SK-N-SH treated with all-trans-retinoic acid at 6 μM for 48 hours (cell line): ENCODE data around the gene ADAP1.

Source experiments
- ATAC-seq: fragments of 200-7000 bp; cut with Tn5 transposase; 3 replicates; pipeline ENCODE4 v1.9.1; 2020; ENCODE audit warnings: mild to moderate bottlenecking, moderate library complexity
- BACH2 ChIP-seq: fragments of 250-450 bp; sonication (Bioruptor Pico); IDR thresholded peaks from 2 replicates; pipeline ENCODE4 v1.9.0; 2021; ENCODE audit warnings: mild to moderate bottlenecking, borderline replicate concordance
- CSDC2 ChIP-seq: fragments of 250-450 bp; sonication (Bioruptor Pico); IDR thresholded peaks from 2 replicates; pipeline ENCODE4 v1.5.0; 2020; ENCODE audit warnings: mild to moderate bottlenecking, moderate library complexity
- ESRRG ChIP-seq: fragments of 250-450 bp; sonication (Bioruptor Pico); IDR thresholded peaks from 2 replicates; pipeline ENCODE4 v1.6.1; 2021; ENCODE audit warnings: mild to moderate bottlenecking
- RARB ChIP-seq: fragments of 250-450 bp; sonication (Bioruptor Pico); IDR thresholded peaks from 2 replicates; pipeline ENCODE4 v1.8.0; 2021; ENCODE audit warnings: mild to moderate bottlenecking, moderate library complexity
- SNAI2 ChIP-seq: fragments of 250-450 bp; sonication (Bioruptor Pico); IDR thresholded peaks from 2 replicates; pipeline ENCODE4 v1.5.0; 2020; ENCODE audit warnings: mild to moderate bottlenecking, moderate library complexity
- TCF4 ChIP-seq: fragments of 250-450 bp; sonication (Bioruptor Pico); IDR thresholded peaks from 2 replicates; pipeline ENCODE4 v1.8.0; 2021; ENCODE audit warnings: mild to moderate bottlenecking, moderate library complexity, borderline replicate concordance
- TOX ChIP-seq: fragments of 250-450 bp; sonication (Bioruptor Pico); IDR thresholded peaks from 2 replicates; pipeline ENCODE4 v1.8.0; 2021; ENCODE audit warnings: mild to moderate bottlenecking, moderate library complexity, borderline replicate concordance
- ZC3H10 ChIP-seq: fragments of 250-450 bp; sonication (Bioruptor Pico); IDR thresholded peaks from 2 replicates; pipeline ENCODE4 v1.5.1; 2021; ENCODE audit warnings: mild to moderate bottlenecking, moderate library complexity
- ZFP30 ChIP-seq: fragments of 450-650 bp; formaldehyde crosslinking; IDR thresholded peaks from 2 replicates; pipeline ENCODE4 v1.5.0; 2022; ENCODE audit warnings: mild to moderate bottlenecking, moderate library complexity
- ZNF565 ChIP-seq: fragments of 450-650 bp; formaldehyde crosslinking; conservative IDR thresholded peaks from 2 replicates; pipeline ENCODE4 v1.5.0; 2020; ENCODE audit warnings: low read depth, mild to moderate bottlenecking, moderate library complexity
- ZNF70 ChIP-seq: fragments of 450-650 bp; formaldehyde crosslinking; IDR thresholded peaks from 2 replicates; pipeline ENCODE4 v1.5.0; 2020; ENCODE audit warnings: mild to moderate bottlenecking, moderate library complexity
- ZNF8 ChIP-seq: fragments of 450-650 bp; formaldehyde crosslinking; IDR thresholded peaks from 2 replicates; pipeline ENCODE4 v1.5.0; 2020; ENCODE audit warnings: mild to moderate bottlenecking, moderate library complexity
- TF ChIP-seq, protein P1 (sequence below): fragments of 250-450 bp; sonication (Bioruptor Pico); IDR thresholded peaks from 2 replicates; pipeline ENCODE4 v1.5.0; 2020; ENCODE audit warnings: mild to moderate bottlenecking, moderate library complexity
- TF ChIP-seq, protein P2 (sequence below): fragments of 250-450 bp; sonication (Bioruptor Pico); IDR thresholded peaks from 2 replicates; pipeline ENCODE4 v1.5.1; 2021; ENCODE audit warnings: mild to moderate bottlenecking, moderate library complexity
- TF ChIP-seq, protein P3 (sequence below): fragments of 250-450 bp; sonication (Bioruptor Pico); IDR thresholded peaks from 2 replicates; pipeline ENCODE4 v1.8.0; 2021; ENCODE audit warnings: low read depth, mild to moderate bottlenecking, moderate library complexity, borderline replicate concordance

The ADAP1 gene

DNA sequence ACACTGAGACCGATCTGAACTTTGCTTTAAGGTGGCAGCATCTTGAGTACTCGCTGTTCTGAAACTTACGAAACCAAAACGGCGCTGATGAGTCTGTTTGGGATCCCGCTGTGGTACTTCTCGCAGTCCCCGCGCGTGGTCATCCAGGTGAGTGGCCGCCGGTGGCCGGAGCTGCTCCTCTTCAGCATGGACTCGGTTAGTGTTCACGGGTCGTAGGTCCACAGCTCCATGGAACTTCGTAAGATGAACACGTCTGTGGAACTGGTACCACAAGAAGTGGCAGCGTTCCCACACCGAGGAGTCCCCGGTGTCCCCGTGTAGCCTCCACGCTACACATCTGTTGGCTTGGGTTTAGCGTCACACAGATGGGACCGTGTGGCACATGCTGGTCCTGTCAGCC lies 88.6 kb downstream of the ADAP1 start (continued):
- TF ChIP-seq, protein P1, sequence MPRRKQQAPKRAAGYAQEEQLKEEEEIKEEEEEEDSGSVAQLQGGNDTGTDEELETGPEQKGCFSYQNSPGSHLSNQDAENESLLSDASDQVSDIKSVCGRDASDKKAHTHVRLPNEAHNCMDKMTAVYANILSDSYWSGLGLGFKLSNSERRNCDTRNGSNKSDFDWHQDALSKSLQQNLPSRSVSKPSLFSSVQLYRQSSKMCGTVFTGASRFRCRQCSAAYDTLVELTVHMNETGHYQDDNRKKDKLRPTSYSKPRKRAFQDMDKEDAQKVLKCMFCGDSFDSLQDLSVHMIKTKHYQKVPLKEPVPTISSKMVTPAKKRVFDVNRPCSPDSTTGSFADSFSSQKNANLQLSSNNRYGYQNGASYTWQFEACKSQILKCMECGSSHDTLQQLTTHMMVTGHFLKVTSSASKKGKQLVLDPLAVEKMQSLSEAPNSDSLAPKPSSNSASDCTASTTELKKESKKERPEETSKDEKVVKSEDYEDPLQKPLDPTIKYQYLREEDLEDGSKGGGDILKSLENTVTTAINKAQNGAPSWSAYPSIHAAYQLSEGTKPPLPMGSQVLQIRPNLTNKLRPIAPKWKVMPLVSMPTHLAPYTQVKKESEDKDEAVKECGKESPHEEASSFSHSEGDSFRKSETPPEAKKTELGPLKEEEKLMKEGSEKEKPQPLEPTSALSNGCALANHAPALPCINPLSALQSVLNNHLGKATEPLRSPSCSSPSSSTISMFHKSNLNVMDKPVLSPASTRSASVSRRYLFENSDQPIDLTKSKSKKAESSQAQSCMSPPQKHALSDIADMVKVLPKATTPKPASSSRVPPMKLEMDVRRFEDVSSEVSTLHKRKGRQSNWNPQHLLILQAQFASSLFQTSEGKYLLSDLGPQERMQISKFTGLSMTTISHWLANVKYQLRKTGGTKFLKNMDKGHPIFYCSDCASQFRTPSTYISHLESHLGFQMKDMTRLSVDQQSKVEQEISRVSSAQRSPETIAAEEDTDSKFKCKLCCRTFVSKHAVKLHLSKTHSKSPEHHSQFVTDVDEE: no peak
- no peak for TF ChIP-seq RARB (CRISPR knock-in tag)
- TF ChIP-seq, protein P2, sequence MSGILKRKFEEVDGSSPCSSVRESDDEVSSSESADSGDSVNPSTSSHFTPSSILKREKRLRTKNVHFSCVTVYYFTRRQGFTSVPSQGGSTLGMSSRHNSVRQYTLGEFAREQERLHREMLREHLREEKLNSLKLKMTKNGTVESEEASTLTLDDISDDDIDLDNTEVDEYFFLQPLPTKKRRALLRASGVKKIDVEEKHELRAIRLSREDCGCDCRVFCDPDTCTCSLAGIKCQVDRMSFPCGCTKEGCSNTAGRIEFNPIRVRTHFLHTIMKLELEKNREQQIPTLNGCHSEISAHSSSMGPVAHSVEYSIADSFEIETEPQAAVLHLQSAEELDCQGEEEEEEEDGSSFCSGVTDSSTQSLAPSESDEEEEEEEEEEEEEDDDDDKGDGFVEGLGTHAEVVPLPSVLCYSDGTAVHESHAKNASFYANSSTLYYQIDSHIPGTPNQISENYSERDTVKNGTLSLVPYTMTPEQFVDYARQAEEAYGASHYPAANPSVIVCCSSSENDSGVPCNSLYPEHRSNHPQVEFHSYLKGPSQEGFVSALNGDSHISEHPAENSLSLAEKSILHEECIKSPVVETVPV: no peak
- no peak for TF ChIP-seq ZNF565 (CRISPR knock-in tag)
- no peak for TF ChIP-seq ZC3H10
- no peak for TF ChIP-seq TCF4 (CRISPR knock-in tag)
- TF ChIP-seq, protein P3, sequence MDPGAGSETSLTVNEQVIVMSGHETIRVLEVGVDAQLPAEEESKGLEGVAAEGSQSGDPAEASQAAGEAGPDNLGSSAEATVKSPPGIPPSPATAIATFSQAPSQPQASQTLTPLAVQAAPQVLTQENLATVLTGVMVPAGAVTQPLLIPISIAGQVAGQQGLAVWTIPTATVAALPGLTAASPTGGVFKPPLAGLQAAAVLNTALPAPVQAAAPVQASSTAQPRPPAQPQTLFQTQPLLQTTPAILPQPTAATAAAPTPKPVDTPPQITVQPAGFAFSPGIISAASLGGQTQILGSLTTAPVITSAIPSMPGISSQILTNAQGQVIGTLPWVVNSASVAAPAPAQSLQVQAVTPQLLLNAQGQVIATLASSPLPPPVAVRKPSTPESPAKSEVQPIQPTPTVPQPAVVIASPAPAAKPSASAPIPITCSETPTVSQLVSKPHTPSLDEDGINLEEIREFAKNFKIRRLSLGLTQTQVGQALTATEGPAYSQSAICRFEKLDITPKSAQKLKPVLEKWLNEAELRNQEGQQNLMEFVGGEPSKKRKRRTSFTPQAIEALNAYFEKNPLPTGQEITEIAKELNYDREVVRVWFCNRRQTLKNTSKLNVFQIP (CRISPR knock-in tag): no peak
- no peak for TF ChIP-seq ESRRG (CRISPR knock-in tag)

DNA sequence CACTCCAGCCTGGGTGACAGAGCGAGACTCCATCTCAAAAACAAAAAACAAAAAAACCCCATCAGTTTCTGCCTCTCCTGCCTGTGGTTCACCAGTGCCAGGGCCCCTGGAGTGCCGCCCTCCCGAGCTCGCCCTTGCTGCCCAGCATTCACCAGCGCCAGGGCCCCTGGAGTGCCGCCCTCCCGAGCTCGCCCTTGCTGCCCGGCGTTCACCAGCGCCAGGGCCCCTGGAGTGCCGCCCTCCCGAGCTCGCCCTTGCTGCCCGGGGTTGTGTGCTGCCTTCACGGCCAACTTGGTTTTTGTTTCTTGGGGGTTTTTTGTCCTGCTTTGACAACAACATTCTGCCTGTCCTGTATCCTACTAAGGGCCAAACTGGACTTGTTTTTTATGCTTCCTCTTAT lies 91.4 kb downstream of the ADAP1 start:
- ATAC-seq: no peak
- TF ChIP-seq TCF4 (CRISPR knock-in tag): no peak
- TF ChIP-seq, protein P2: no peak

DNA sequence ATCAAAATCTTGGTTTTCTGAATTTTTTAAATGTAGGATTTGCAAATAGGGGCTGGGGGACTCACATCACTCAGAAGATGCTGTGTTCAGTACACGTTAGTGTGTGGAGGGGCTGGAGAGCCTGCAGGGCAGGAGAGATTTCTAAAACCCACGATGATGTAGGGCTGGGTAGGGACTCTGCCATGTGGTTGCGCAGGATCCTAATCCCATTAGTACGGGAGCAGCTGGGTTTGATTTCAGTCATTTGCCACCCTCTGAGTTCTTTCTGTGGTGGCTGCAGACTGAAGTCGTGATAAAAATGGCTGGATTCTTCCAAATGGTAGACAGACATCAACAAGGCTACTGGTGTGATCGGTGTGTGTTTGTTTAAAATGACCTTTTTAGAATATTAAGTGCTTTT lies 92.3 kb downstream of the ADAP1 start:
- TF ChIP-seq TCF4 (CRISPR knock-in tag) (0 out of 2 replicates have a peak, but pooled peaks have one; percentile 49), ZFP30 (CRISPR knock-in tag) (no peak)
- no peak; the same call in 2 of the 3 replicates for ATAC-seq

DNA sequence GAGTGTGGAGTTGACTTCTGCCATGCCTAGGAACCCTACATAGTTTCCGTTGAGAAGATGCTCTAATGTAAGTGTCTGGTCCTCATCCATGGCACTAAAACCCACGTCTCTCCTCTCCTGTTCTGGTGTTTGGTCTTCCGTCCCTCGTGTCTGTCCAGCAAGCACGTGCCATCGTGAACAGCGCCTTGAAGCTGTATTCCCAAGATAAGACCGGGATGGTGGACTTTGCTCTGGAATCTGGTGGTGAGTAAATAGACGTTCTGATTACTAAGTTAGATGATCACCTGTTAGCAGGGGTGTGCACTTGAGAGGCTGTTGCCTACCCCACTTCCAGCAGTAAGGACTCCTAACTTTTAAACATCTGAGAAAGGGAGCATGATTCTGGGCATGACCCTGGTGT lies 93.3 kb downstream of the ADAP1 start:
- TF ChIP-seq SNAI2 (no peak), BACH2 (no peak), ZNF70 (CRISPR knock-in tag) (no peak), ZNF8 (CRISPR knock-in tag) (no peak), RARB (CRISPR knock-in tag) (no peak), ZC3H10 (no peak), CSDC2 (CRISPR knock-in tag) (no peak), TOX (CRISPR knock-in tag) (no peak)
- TF ChIP-seq, protein P3 (CRISPR knock-in tag): no peak
- TF ChIP-seq, protein P1: no peak
- TF ChIP-seq, all 23 proteins: peak for 0
- no peak for ATAC-seq
